Posterior cingulate gyrus (tissue), 11 donors: ENCODE measurements around the gene H2BK1.
A peak's percentile ranks its signal among the peaks of the same experiment; 100 is the strongest.

ENCODE experiments used
- DNase-seq, 10 donors: peaks; one replicate each; pipeline versions ENCODE4 v3.0.0 to v3.0.0-alpha.2; 2020 to 2021; ENCODE audit warnings: mixed read lengths in 3 of 10
- intact Hi-C: fragments of 100-400 bp; cut with DNase I; formaldehyde crosslinking; loops from one replicate; pipeline ENCODE4 v1.15.1; 2023

H2BK1 gene

DNA sequence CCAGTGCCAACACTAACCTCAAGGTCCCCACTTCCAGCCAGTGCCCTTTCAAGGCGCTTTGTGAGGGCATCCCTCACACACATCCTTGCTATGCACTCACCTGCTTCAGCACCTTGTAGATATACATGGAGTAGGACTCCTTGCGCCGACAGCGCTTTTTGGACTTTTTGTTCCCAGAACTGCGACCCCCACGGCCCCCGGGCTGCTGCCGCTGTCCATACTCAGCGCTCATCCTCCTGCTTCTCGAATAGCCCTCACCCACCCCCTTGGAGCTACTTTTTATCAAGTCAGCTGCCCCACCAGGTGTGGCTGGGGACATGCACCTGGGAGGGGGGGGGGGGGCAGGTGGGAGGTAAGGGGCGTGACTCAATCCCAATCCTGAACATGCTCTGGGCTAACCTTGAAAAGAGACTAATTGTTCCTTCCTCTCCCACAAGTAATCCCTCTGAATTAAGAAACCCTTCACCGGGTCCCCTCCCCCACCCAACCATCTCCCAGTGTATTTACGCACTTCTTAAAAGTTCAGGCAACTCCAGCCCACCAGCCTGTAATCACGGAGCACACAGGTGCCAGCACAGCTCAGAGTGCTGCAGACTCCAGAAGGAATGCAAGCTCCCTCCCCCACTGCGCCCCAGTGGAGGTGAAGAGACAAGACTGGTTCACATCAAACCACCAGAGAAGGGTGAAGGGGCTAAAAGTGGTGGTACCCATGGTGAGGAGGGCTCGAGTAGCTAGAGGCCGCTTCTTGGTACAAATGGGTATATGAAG lies at the start of gene H2BK1:
TSS of gene H2BK1 (minus strand) at position 402 of the 768 bp plus-strand sequence. CDS start at position 232, 170 bp downstream.
- intact Hi-C loops = no loop called here
- DNase-seq = no peak

DNA sequence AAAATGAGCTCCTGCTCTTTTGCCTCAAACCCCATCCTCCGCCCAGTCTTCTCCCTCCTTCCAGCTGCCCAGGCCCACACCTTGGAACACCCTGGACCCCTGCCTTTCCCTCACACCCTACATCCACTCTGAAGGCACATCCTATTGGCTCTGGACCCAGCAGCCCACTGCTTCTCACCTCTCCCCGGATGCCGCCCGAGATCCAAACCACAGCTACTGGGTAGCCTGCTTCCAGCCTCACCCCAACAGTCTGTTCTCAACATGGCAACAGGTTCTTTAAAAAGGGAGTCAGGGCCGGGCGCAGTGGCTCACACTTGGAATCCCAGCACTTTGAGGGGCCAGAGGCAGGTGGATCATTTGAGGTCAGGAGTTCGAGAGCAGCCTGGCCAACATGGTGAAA lies 47.7 kb upstream of the H2BK1 start:
- DNase-seq = peak in 2 of 10 donors; percentile 32 to 74
- intact Hi-C loops = no loop called here

DNA sequence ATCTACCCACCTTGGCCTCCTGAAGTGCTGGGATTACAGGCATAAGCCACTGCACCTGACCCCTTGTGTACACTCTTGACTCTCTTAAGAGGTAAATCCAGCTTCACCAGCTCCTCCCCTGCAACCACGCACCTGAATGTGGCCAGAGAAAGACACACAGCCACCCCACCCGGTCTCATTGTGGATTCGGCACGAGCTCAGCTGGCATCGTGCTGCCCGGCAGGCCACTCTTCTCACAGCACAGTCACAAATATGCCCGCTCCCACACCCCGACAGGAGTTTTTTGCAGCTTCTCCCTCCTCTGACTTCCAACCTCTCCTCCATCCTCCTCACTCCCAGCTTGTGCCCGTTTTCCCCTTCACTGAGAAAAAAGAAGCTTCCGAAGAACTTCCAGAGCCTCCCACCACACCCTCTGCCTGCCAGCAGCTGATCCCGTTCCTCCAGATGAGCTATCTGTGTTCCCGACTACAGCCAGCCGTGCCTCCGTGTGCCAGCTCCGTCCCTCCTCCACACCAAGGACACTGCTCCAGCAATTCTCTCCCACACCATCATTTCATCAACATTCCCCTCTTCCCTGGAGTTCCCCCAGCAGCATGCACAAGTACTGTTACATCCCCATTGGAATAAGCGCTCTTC lies 46.2 kb upstream of the H2BK1 start:
- intact Hi-C loops = no loop called here
- peak in 8 of 10 donors; percentile 43 to 95 (median 68) for DNase-seq

DNA sequence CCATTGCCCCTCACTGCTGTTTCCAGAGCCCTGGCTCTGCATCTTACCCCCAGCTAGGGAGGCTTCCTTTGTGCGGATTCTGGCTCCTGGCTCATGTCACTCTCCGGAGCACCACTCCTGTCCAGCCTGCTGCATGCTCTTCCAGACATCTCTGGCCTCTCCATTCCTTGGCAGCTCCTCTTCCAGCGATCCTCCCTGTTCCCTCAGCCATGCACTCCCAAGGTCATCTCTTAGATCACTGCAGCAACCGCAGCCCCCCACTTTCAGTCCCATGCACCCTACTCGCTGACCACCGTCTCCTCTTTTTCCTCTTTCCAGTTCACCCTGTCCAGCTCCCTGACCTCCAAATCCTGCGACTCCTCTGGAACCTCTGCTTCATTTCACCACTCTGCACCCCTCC lies 45.1 kb upstream of the H2BK1 start:
- intact Hi-C loops = no loop called here
- peak in 1 of 10 donors; percentile 31 for DNase-seq

DNA sequence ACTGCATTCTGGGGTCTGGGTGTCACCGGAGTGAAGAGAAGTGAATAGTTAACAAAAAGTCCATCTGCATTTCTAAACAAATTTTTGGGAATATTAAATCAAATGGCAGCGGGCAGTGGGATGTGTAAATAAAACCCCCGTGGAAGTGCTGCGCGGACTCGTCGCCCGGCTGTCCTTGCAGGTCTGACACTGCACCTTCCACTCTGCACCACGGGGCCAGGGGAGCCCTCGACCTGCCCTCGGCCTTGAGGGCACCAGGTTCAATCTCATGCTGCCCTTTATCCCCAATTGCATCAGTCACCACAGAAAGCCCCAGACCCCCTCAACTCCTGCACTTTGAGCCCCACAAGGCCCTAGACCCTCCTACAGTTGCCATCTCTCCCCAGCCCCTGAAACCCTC lies 44.6 kb upstream of the H2BK1 start:
- peak in 3 of 10 donors; percentile 6 to 68 (median 30) for DNase-seq
- intact Hi-C loops = no loop called here

DNA sequence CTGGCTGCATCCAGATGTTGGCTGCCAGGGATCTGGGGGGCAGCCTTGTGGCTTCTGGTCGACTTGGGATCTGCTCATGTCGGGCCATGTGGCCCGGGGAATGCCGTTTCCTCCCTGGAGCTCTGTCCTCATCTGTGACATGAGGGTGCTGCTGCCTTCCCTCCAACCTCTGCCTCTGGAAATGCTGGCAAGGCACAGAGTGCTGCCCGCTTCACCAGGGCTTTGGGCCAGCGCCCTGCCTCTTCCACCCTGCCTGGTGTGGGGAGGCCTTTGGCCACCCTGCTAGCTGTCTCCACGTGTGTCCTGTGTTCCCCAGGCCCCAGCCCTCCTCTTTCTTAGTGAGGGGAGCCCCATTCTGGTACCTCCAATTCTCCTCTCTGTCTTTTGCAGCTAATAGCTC lies 44.0 kb upstream of the H2BK1 start:
- intact Hi-C loops = no loop called here
- peak in 4 of 10 donors; percentile 28 to 79 (median 54) for DNase-seq

DNA sequence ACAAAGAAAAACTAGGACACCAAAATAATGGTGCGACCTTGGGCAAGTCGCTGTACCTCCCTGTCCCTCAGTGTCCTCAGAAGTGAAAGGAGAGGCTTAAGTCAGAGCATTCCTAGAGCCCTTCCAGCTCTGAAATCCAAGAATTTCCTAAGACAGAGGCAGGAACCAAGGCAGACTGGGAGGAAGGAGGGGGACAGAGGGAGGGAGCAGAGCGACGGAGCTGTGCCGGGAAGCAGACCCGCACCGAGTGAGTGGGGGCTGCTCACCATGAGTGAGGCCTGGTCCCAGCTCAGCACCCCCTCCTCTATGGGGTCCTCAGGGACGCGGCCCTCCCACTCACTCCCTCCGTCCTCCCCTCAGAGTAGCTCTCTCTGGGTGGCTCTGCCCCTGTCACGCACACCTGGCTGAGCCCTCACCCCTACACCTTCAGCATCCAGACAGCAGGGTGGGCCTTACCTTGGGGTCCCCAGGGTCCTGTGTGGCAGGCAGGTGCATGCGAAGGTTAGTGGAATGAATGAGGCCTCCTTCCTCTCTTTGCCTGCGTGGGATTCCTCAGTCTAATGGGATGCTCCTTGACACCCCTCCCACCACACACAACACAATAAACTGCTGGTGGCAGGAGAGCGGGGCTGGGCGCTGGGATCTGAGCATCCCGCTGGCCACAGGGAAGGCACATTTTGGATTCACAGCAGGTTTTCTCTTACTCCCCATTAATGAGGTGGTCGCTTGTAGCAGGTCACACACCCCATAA lies 42.8 kb upstream of the H2BK1 start:
- DNase-seq = peak in 3 of 10 donors; percentile 1 to 58 (median 53)
- intact Hi-C loops = no loop called here

DNA sequence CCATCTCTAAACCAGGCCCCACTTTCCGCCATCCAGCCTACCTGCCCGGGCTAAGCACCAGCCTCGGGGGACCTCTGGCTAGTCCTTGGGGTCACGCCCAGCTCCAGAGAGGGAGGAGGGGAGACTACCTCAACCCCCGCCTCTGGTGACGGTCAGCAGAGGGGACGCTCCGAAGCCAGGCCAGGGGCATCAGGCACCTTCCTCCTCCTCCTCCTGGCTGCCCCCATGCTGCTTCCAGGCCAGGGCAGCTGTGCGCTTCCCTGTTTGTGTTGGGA lies 42.2 kb upstream of the H2BK1 start:
- intact Hi-C loops = no loop called here
- peak in 3 of 10 donors; percentile 72 to 80 (median 74) for DNase-seq

DNA sequence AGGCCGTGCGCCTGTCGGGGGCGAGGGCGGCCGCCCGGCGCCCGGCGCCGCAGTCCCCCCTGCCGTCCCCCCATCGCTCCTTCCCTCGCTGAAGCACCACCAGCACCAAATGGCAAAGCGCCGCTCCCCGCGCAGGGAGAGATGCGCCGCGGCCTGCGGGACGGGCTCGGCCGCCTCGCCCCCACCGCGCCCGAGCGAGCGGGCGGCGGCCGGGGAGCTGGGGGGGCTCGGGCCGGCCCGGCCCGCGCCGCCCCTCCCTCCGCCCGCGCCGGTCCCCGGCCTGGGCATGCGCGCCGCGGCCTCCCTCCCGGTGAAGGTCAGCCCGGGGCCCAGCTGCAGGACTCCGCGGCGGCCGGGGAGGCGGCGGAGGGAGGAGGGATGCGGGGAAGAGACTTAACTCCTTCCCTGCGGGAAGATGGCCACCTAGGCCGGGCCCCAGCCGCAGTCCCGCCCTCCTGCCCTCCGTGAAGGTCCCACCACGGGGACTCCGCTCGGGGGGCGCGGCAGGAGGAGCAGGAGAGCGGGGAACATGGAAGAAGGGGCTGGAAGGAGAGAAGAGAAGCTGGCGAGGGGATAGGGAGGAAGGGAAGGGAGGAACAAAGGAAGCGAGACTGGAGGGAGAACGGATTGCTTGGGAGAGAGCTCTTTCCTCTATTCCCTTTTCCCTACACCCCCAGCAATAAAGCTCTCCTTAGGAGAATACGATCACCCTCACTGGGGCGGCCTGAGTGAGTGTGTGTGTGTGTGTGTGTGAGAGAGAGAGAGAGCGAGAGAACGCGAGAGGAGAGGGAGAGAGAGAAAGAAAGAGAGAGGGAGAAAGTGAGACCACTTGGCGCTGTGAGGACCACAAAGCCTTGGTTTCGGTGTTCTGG lies 41.6 kb upstream of the H2BK1 start:
- peak; percentile 66 to 97 (median 75) for DNase-seq
- intact Hi-C loops = no loop called here

DNA sequence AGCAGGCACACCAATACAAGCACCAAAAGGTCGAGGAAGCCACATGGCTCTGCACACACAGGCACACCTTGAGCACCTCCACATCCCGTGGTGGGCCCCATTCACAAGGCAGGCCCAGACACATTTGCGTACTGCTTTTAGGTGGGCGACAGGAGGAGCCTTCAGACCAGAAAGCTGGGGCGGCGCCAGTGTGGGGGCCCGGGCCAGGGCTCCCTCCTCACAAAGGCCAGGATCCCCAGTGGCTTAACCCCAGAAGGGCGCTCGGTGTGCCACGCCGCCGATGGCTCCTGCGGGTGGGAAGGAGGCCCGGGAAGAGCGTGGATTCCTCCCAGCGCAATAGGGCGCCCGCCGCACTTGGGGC lies 41.0 kb upstream of the H2BK1 start:
- DNase-seq = peak in 5 of 10 donors; percentile 11 to 90 (median 84)
- intact Hi-C loops = no loop called here

DNA sequence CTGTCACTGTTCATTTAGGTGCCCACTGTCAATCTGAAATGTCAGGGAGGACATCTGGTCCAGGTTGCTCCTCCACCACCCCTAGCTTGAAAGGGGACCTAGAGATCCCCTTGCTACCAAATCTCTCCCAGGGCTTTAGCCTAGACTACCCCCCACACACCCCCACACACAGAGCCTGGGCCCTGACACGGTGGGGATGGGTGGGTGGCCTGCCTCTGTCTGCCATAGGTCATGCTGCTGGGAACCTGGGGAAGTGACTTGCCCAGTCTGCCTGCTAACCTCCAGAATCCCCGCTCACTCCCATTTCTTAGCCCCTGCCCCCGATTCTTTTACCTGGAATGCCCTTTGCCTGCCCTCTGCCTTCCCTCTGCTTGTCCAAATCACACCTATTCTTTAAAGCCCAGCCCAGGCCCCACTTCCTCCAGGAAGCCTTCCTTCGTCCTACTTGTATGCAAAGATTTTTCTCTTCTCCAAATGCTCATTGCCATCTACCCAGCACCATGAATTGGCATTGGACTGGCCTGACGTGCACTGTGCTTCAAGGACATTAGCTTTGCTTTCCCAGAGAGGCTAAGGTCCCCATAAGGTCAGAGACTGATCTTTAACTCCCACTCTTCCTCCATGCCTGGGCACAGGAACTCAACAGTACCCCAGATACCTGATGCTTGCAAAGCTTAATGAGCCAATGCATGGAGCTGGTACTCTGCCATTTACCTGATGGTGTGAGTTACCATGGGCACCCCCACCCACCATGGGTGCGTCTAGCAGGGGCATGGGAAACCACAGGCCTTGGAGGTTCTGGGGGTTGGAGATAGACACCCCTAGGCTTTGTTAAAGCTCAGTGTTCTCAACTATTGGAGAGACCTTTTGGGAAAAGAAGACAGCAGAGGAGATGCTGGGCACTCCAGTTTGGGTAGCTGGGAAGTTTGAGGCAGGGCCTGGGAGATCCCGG lies 40.2 kb upstream of the H2BK1 start:
- peak in 2 of 10 donors; percentile 49 to 50 for DNase-seq

DNA sequence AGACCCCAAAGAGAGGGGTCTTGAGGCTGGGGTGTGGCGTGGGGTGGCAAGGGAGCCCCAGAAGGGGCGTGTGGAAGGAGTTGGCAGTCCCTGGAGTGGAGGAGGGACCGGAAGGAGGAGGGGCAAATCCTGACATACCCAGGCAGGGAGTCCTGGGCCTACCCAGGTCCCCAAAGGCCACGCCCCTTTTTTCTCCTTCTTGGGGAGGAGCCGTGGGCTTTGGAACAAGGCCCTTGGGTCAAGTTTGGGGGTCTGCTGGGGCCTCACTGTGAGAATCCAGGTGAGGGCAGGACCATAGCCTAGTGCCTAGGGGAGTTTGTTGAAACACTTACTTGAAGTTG lies 39.4 kb upstream of the H2BK1 start:
- DNase-seq = peak in 3 of 10 donors; percentile 57 to 84 (median 70)
- intact Hi-C loops = loop anchor here (5.0 kb wide), 1 partner anchor 127 kb away; no protein-coding TSS in a partner anchor

More for the DNA sequence above, 40.2 kb upstream of the H2BK1 start:
- intact Hi-C loops = no loop called here

DNA sequence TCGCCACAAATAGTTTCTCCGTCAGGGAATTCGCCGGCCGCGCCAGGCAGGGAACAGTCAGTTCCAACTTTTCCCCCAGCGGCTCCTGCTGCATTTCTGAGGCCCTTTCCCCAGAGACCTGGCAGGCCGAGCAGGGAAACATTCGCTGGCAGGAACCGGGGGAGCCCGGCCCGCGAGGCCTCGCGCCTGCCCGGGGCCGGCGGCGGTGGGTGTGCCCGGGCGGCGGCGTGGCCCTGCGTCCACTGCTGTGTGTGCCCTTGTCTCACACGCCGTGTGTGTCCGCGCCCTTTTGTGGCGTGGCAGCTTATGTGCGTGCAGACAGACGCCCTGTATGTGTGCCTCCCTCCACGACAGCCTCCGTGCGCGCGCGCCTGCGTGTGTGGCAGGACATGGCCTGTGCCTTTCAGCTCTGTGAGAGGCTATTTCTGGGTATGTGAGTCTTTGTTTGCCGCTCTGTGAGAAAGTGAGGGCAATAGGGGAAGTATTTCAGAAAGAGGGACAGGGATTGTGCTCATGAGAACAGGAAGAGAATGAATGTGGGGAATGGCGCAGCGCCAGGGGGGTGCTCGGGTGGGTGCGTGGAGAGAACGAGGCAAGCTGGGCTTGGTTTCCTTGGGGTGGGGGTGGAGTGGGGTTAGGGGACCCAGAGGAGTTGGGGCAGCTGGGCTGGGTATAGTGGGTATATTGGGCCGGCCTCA lies 38.9 kb upstream of the H2BK1 start:
- intact Hi-C loops = loop anchor here (5.0 kb wide), 1 partner anchor 127 kb away; no protein-coding TSS in a partner anchor
- DNase-seq = peak in 6 of 10 donors; percentile 48 to 92 (median 76)

DNA sequence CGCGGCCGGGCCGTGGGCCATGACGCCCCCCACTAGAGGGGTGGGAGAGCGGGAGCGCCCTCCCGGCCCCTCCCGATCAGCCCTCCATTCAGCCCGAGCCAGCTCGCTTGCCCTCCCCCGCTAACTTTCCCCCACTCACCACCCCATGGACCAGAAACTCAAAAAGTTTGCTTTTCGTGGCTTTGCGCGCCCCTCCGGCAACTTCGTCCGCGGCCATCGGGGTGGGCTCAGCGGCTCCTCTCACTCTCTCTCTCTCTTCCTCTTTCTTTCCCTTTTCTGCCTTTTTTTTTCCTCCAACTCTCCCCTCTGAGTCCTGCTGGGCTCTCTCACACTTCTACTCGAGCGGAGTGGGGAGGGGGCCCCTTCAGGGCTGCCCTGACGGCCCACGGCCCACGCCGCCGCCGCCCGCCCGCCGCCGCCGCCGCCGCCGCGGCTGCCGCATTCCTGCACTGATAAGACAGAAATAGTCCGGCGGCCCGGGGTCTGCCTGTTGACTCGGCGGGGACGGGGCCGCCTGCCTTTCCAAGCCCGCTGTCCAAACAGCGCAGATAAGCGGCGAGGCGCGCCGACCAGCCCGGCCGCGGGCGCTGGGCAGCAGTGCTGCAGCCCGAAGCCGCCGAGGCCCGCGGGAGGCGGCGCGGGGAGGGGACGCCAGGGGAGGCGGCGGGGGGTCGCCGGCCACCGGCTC lies 38.2 kb upstream of the H2BK1 start, which contains the start of gene SMARCD3:
TSS of gene SMARCD3 (minus strand) at position 349 of the 688 bp plus-strand sequence. CDS start at position 217, 132 bp downstream.
- intact Hi-C loops = loop anchor here (5.0 kb wide), 1 partner anchor 126 kb away; no protein-coding TSS in a partner anchor
- peak in 6 of 10 donors; percentile 43 to 93 (median 65) for DNase-seq

DNA sequence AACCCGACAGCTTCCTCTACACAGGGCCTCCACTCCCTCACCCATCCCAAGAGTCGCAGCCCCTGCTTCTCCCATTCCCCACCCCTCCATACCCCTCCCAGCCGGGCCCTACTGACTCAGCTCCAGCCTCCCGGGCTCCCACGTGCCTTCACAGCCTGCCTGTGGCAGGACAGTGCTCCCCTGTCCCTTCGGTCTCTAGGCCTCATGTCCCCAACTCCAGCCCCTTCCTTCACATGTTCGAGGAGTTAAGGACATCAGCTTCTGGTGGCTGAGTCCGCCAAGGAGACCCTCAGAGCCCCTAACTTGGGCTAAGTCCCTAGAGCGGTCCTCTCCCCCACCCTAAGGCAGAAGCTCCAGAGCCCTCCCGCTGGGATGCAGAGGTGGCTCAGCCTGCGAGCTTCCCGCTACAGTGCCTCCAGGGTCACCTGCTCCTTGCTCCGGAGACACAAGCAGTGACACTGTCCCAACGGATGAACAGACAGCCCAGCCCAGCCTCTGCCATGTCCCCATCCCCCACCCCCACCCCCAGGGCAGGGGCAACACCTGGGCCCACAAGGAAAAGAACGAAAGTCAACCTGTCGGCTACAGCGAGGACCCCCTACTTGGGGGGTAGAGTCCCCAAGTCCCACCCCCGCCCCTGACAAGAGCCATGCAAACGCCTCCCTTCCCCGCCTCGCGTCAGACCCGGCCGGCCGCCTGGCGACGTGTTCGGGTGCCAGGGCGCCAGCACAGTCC lies 37.5 kb upstream of the H2BK1 start:
- intact Hi-C loops = loop anchor here (5.0 kb wide), 1 partner anchor 125 kb away; no protein-coding TSS in a partner anchor
- DNase-seq = peak in 2 of 10 donors; percentile 63 to 69

DNA sequence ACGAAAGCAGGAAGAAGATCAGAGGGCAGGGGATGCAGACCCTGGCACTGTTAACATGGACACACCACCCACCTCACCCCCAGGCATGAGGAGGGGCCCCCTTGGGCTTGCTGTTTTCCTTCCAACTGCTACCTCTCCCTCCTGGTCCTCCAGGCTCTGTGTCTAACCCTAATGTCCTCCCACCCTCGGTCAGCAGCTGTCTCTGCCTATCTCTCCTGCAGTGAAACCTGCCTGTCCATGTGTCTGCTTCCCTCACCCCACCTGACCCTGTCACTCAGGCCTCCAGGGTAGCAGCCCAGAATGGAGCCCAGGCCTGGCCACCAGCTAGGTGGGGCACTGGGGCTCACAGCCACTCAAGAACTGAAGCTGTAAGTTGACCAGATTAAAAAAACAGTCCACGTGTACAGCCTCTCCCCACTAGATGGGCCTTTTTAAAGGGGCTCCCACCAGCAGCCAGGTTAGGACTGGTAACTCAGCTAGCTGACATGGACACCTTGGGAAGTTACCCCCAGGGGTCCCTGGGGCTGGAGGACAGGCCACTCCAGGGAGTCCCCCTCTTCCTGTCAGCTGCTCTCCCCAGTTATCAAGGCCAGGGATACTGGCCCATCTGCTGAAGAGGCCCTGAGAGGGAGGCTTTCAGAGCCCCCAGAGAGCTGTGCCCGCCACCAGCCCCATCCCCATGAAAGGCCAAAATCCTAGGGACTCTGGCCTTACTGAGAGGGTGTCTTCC lies 36.7 kb upstream of the H2BK1 start:
- peak in 3 of 10 donors; percentile 16 to 74 (median 44) for DNase-seq
- intact Hi-C loops = loop anchor here (5.0 kb wide), 1 partner anchor 125 kb away; no protein-coding TSS in a partner anchor
